GM12878 (cell line): ENCODE measurements around the gene GALNT17. TPM values are rescaled to one million over a fixed set of nuclear protein-coding genes. Genes with fewer than 3 reads are reported as not detected.

Experiments used
- ATAC-seq: fragments of 200-7000 bp; cut with Tn5 transposase; 3 replicates; pipeline ENCODE4 v1.9.1; 2020; ENCODE audit warnings: mild to moderate bottlenecking, moderate library complexity
- BruUV-seq: library from RNA; stranded (reverse); fragments of 400-500 nt; replicated peaks from 2 replicates; lab custom pipeline; 2021; lab: Mats Ljungman, UMichigan
- CTCF ChIA-PET: fragments of 300-600 bp; sonication (Branson Sonifier 250); formaldehyde crosslinking; extraction: SDS; loops from one replicate; lab custom pipeline; 2021; ENCODE audit warnings: inconsistent platforms; lab: Yijun Ruan, JAX
- POLR2A ChIA-PET: fragments of 350-600 bp; formaldehyde crosslinking; extraction: SDS; loops from one replicate; lab custom pipeline; 2021; ENCODE audit warnings: inconsistent platforms; lab: Charles Lee
- RAD21 ChIA-PET: fragments of 300-600 bp; sonication (Branson Sonifier 250); formaldehyde crosslinking; loops from one replicate; lab custom pipeline; 2023; ENCODE audit warnings: antibody characterized with exemption; ENCODE audit not compliant: unreplicated experiment; lab: Charles Lee
- SMC1A ChIA-PET: fragments of 300-600 bp; sonication (Branson Sonifier 250); formaldehyde crosslinking; loops from one replicate; lab custom pipeline; 2023; ENCODE audit not compliant: unreplicated experiment, uncharacterized antibody; lab: Charles Lee
- DNase-seq: peaks from one replicate; pipeline ENCODE4 v3.0.0-alpha.2; 2011; ENCODE audit warnings: low read depth, low spot score
- FAIRE-seq: peaks from 3 replicates; lab custom pipeline; 2011; peaks lifted over from hg19 to GRCh38; lab: Jason Lieb, UNC
- H2AFZ ChIP-seq: 2 replicates; pipeline ENCODE4 v1.6.0; 2011; ENCODE audit warnings: low read depth, low read length, control low read depth; ENCODE audit not compliant: control insufficient read depth
- H3K27ac ChIP-seq: 2 replicates; pipeline ENCODE4 v1.5.1; 2011; ENCODE audit warnings: control low read depth; ENCODE audit not compliant: control insufficient read depth, insufficient read depth
- H3K27me3 ChIP-seq, 2 experiments: replicated peaks in 1 of 2; 2 replicates each; pipeline versions ENCODE4 v1.6.0 to v1.6.1; 2011; ENCODE audit warnings: low read length in 1 of 2; ENCODE audit not compliant: control insufficient read depth in 2 of 2, insufficient read depth in 2 of 2
- H3K36me3 ChIP-seq, 2 experiments: 2 replicates each; pipeline ENCODE4 v1.5.1; 2011; ENCODE audit warnings: low read length in 1 of 2; ENCODE audit not compliant: control insufficient read depth in 2 of 2, insufficient read depth in 2 of 2
- H3K4me1 ChIP-seq: 2 replicates; pipeline ENCODE4 v1.6.1; 2011; ENCODE audit warnings: mild to moderate bottlenecking, low read length, moderate library complexity, mixed read lengths; ENCODE audit not compliant: control insufficient read depth, insufficient read depth
- H3K4me2 ChIP-seq: 2 replicates; pipeline ENCODE4 v1.6.0; 2011; ENCODE audit warnings: control low read depth; ENCODE audit not compliant: control insufficient read depth, insufficient read depth
- H3K4me3 ChIP-seq: fragments of 200-600 bp; sonication (generic); 2 replicates; pipeline ENCODE4 v1.5.1; 2016
- H3K79me2 ChIP-seq: 2 replicates; pipeline ENCODE4 v1.6.0; 2011; ENCODE audit warnings: low read length; ENCODE audit not compliant: control insufficient read depth, insufficient read depth
- H3K9ac ChIP-seq: 2 replicates; pipeline ENCODE4 v1.8.0; 2011; ENCODE audit warnings: low read length, control low read depth, mixed read lengths; ENCODE audit not compliant: control insufficient read depth, insufficient read depth
- H3K9me3 ChIP-seq: replicated peaks from 3 replicates; pipeline ENCODE4 v1.5.1; 2011; ENCODE audit warnings: mild to moderate bottlenecking, low read length; ENCODE audit not compliant: control insufficient read depth, insufficient read depth
- H4K20me1 ChIP-seq: 2 replicates; pipeline ENCODE4 v1.6.0; 2011; ENCODE audit not compliant: control insufficient read depth, insufficient read depth
- BRCA1 ChIP-seq: IDR thresholded peaks from 2 replicates; pipeline ENCODE4 v1.6.1; 2011; ENCODE audit warnings: low read depth, low read length, improper control_type of control experiment
- CTCF ChIP-seq, 3 experiments: IDR thresholded peaks in 2 of 3; conservative IDR thresholded peaks in 1 of 3; 2 replicates each; pipeline ENCODE4 v1.5.1; 2011; ENCODE audit warnings: low read depth in 3 of 3, low read length in 3 of 3, mild to moderate bottlenecking in 3 of 3, control low read depth in 2 of 3, moderate library complexity in 2 of 3, inconsistent platforms in 1 of 3, mixed read lengths in 1 of 3; ENCODE audit not compliant: control insufficient read depth in 2 of 3, insufficient read depth in 1 of 3; ENCODE audit errors: extremely low read depth in 1 of 3
- EGR1 ChIP-seq, 2 experiments: IDR thresholded peaks; 1 replicate in 1 of 2; 2 replicates in 1 of 2; pipeline ENCODE4 v1.6.1; 2011 to 2012; ENCODE audit warnings: low read depth in 2 of 2, low read length in 2 of 2, borderline replicate concordance in 1 of 2, mild to moderate bottlenecking in 1 of 2, moderate library complexity in 1 of 2
- EZH2 ChIP-seq: IDR thresholded peaks from 2 replicates; pipeline ENCODE4 v1.6.1; 2012; ENCODE audit warnings: low read depth, mild to moderate bottlenecking, control low read depth, inconsistent platforms, low read length, borderline replicate concordance; ENCODE audit not compliant: control insufficient read depth
- GABPA ChIP-seq: IDR thresholded peaks from 2 replicates; pipeline ENCODE4 v1.6.1; 2014; ENCODE audit warnings: antibody characterized with exemption, low read depth, mild to moderate bottlenecking, inconsistent platforms
- IRF4 ChIP-seq: IDR thresholded peaks from 2 replicates; pipeline ENCODE4 v1.6.1; 2011; ENCODE audit warnings: low read depth, low read length
- NKRF ChIP-seq: fragments of 450-650 bp; conservative IDR thresholded peaks from 2 replicates; pipeline ENCODE4 v1.6.1; 2017; ENCODE audit warnings: mild to moderate bottlenecking, moderate library complexity
- NRF1 ChIP-seq: conservative IDR thresholded peaks from 2 replicates; pipeline ENCODE4 v1.6.1; 2011; ENCODE audit warnings: mild to moderate bottlenecking, low read depth, low read length, improper control_type of control experiment
- POLR2AphosphoS5 ChIP-seq: IDR thresholded peaks from 2 replicates; pipeline ENCODE4 v1.6.1; 2011; ENCODE audit warnings: mild to moderate bottlenecking, low read length, inconsistent platforms
- SREBF1 ChIP-seq: IDR thresholded peaks from 2 replicates; pipeline ENCODE4 v1.6.1; 2012; ENCODE audit warnings: mild to moderate bottlenecking, low read length
- SRF ChIP-seq, 2 experiments: IDR thresholded peaks; 2 replicates each; pipeline ENCODE4 v1.6.1; 2011; ENCODE audit warnings: low read depth in 2 of 2, low read length in 2 of 2, mild to moderate bottlenecking in 1 of 2, moderate library complexity in 1 of 2
- STAT3 ChIP-seq: IDR thresholded peaks from 2 replicates; pipeline ENCODE4 v1.6.1; 2011; ENCODE audit warnings: low read depth, low read length, improper control_type of control experiment
- SUPT20H ChIP-seq: IDR thresholded peaks from 2 replicates; pipeline ENCODE4 v1.6.1; 2011; ENCODE audit warnings: low read depth, mild to moderate bottlenecking, low read length, moderate library complexity, borderline replicate concordance; ENCODE audit not compliant: control insufficient read depth
- SUZ12 ChIP-seq: fragments of 200-600 bp; sonication (generic); IDR thresholded peaks from one replicate; pipeline ENCODE4 v1.6.1; 2018; ENCODE audit warnings: antibody characterized with exemption, mild to moderate bottlenecking; ENCODE audit not compliant: unreplicated experiment
- TCF12 ChIP-seq: IDR thresholded peaks from 2 replicates; pipeline ENCODE4 v1.6.1; 2011; ENCODE audit warnings: low read depth, mild to moderate bottlenecking, low read length
- ZBED1 ChIP-seq: IDR thresholded peaks from 2 replicates; pipeline ENCODE4 v1.6.1; 2016; ENCODE audit warnings: borderline replicate concordance
- ZZZ3 ChIP-seq: IDR thresholded peaks from 2 replicates; pipeline ENCODE4 v1.6.1; 2011; ENCODE audit warnings: low read depth; ENCODE audit not compliant: control insufficient read depth, insufficient read length
- WGBS: methylation state at CpG from one replicate; pipeline ENCODE4 v1.1.6; 2016; ENCODE audit warnings: low lambda C conversion rate; ENCODE audit not compliant: insufficient replicate concordance, insufficient coverage; ENCODE audit errors: missing lambda C conversion rate; 5-methylcytosine and 5-hydroxymethylcytosine counted together
- in situ Hi-C: fragments of 300-500 bp; cut with MboI; formaldehyde crosslinking; loops from 9 replicates; pipeline ENCODE4 v1.14.3; 2018; ENCODE audit warnings: mixed read lengths
- intact Hi-C: fragments of 100-400 bp; cut with micrococcal nuclease; formaldehyde crosslinking; loops from one replicate; pipeline ENCODE4 v1.14.2; 2022; ENCODE audit not compliant: unreplicated experiment
- polyA plus RNA-seq, 11 experiments: library from polyadenylated mRNA; depleted of rRNA in 4 of 11; unstranded in 6 of 11; stranded (reverse) in 5 of 11; fragments of >200 nt; fragmentation: Nextera tagmentation in 4 of 11; fragmentation: Illumina TruSeq in 1 of 11; extraction: Ambion mirVana in 4 of 11; extraction: Trizol in 1 of 11; gene quantifications; 1 replicate in 1 of 11; 2 replicates in 10 of 11; pipeline versions ENCODE4 v1.2.1 to v1.2.3, GENCODE V29; 2011 to 2016; ENCODE audit warnings: inconsistent platforms in 2 of 11, missing spikeins in 2 of 11, low read depth in 1 of 11
- total RNA-seq, 4 experiments: library from RNA; depleted of rRNA in 3 of 4; stranded (reverse); fragments of >200 nt in 3 of 4; fragmentation: Illumina TruSeq in 1 of 4; extraction: Trizol in 1 of 4; gene quantifications; 2 replicates each; pipeline versions ENCODE4 v1.2.1 to v1.2.3, GENCODE V29; 2013 to 2021
- TF ChIP-seq, protein P1 (sequence below): fragments of 450-650 bp; IDR thresholded peaks from 2 replicates; pipeline ENCODE4 v1.6.1; 2018; ENCODE audit warnings: mild to moderate bottlenecking, low read depth, moderate library complexity; ENCODE audit not compliant: partially characterized antibody

Gene GALNT17
- total and polyA plus RNA-seq, 10 of the 15 experiments (the other 5 are each of a cell fraction or from before 2014, with no cell fraction given): 0.12 to 0.15 TPM; not detected in 8

- Histone ChIP-seq H3K4me3 (no peak overlapping the region), H3K79me2 (no peaks in the 10 kb centered on the region), H2AFZ (no peak overlapping the region), H3K27ac (no peak overlapping the region), H3K4me1 (no peaks in the 10 kb centered on the region), H3K27me3 (no peaks in the 10 kb centered on the region), H3K9ac (no peak overlapping the region)
- in situ Hi-C loops (no loop called here), intact Hi-C loops (no loop called here)
- SMC1A ChIA-PET: interaction anchor here (0.7 kb wide), 1 partner anchor 40 kb away, joined by 3 read pairs; no protein-coding TSS in a partner anchor
- POLR2A ChIA-PET: no interaction called here
- no TSS peak for BruUV-seq
- WGBS: 46% methylated on average over 4 of the region's 4 CpGs
- ATAC-seq (no peak), DNase-seq (no peak)
- RAD21 ChIA-PET: no interaction called here
- CTCF ChIA-PET: no interaction called here
- no peak for TF ChIP-seq SUPT20H
- no peak for TF ChIP-seq CTCF (IDR thresholded peaks at IDR 0.05 in 2 of 3, conservative IDR thresholded peaks at IDR 0.05 in 1 of 3; ENCODE audit: control insufficient read depth in 2 of 3, extremely low read depth in 1 of 3, insufficient read depth in 1 of 3, low read depth in 3 of 3, low read length in 3 of 3)
- TF ChIP-seq SUZ12: no peak
- TF ChIP-seq IRF4: no peak
- no peak for TF ChIP-seq NRF1
- TF ChIP-seq STAT3: no peak
- TF ChIP-seq TCF12: no peak
- no peak for TF ChIP-seq NKRF
- no peak for TF ChIP-seq BRCA1
- TF ChIP-seq POLR2AphosphoS5: no peak
- no peak for TF ChIP-seq SRF (IDR thresholded peaks at IDR 0.05; ENCODE audit: low read depth in 2 of 2, low read length in 2 of 2)
- TF ChIP-seq, protein P1, sequence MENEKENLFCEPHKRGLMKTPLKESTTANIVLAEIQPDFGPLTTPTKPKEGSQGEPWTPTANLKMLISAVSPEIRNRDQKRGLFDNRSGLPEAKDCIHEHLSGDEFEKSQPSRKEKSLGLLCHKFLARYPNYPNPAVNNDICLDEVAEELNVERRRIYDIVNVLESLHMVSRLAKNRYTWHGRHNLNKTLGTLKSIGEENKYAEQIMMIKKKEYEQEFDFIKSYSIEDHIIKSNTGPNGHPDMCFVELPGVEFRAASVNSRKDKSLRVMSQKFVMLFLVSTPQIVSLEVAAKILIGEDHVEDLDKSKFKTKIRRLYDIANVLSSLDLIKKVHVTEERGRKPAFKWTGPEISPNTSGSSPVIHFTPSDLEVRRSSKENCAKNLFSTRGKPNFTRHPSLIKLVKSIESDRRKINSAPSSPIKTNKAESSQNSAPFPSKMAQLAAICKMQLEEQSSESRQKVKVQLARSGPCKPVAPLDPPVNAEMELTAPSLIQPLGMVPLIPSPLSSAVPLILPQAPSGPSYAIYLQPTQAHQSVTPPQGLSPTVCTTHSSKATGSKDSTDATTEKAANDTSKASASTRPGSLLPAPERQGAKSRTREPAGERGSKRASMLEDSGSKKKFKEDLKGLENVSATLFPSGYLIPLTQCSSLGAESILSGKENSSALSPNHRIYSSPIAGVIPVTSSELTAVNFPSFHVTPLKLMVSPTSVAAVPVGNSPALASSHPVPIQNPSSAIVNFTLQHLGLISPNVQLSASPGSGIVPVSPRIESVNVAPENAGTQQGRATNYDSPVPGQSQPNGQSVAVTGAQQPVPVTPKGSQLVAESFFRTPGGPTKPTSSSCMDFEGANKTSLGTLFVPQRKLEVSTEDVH: no peak
- no peak for TF ChIP-seq EZH2
- TF ChIP-seq GABPA: no peak
- TF ChIP-seq ZZZ3: no peak
- no peak for TF ChIP-seq EGR1 (IDR thresholded peaks at IDR 0.05; ENCODE audit: borderline replicate concordance in 1 of 2, low read depth in 2 of 2, low read length in 2 of 2)
- TF ChIP-seq ZBED1: no peak
- no peak for TF ChIP-seq SREBF1
- TF ChIP-seq, all 136 proteins: peak for 0
- Histone ChIP-seq H3K9me3 (no peaks in the 10 kb centered on the region; the same call in 2 of the 3 replicates), H3K4me2 (no peak overlapping the region), H4K20me1 (no peaks in the 10 kb centered on the region), H3K36me3 (no peaks in the 10 kb centered on the region)
- FAIRE-seq: no peak
Observed at GRCh38 chr7:71625545-71625944, 493.6 kb downstream of the GALNT17 start.
